DND-41 (cell line): ENCODE measurements around the gene TTC38.

Experiments
- EZH2 ChIP-seq: IDR thresholded peaks from 3 replicates; pipeline ENCODE4 v1.6.1; 2012; ENCODE audit warnings: borderline replicate concordance, low read depth, mild to moderate bottlenecking, moderate library complexity, low read length, inconsistent platforms; ENCODE audit not compliant: severe bottlenecking
- TF ChIP-seq, protein P1 (sequence below): IDR thresholded peaks from 2 replicates; pipeline ENCODE4 v1.5.1; 2012; ENCODE audit warnings: borderline replicate concordance, low read length, moderate library complexity, mild to moderate bottlenecking; ENCODE audit not compliant: poor library complexity, severe bottlenecking; ENCODE audit errors: extremely low read depth

DNA sequence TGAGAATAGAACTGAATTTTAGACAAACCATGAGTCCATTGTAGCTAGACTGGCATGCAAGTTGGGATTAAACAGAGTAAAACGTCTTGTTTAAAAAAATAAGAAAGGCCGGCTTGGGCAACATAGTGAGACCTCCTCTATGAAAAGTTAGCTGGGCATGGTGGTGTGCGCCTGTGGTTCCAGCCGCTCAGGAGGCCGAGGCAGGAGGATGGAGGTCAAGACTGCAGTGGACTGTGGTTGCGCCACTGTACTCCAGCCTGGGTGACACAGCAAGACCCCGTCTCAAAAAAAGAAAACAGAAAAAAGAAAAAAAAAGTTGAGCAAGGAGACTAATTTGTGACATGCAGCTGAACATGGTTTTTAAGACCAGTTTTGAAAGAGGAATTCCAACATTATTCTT lies 41.2 kb upstream of the TTC38 start:
- TF ChIP-seq, protein P1, sequence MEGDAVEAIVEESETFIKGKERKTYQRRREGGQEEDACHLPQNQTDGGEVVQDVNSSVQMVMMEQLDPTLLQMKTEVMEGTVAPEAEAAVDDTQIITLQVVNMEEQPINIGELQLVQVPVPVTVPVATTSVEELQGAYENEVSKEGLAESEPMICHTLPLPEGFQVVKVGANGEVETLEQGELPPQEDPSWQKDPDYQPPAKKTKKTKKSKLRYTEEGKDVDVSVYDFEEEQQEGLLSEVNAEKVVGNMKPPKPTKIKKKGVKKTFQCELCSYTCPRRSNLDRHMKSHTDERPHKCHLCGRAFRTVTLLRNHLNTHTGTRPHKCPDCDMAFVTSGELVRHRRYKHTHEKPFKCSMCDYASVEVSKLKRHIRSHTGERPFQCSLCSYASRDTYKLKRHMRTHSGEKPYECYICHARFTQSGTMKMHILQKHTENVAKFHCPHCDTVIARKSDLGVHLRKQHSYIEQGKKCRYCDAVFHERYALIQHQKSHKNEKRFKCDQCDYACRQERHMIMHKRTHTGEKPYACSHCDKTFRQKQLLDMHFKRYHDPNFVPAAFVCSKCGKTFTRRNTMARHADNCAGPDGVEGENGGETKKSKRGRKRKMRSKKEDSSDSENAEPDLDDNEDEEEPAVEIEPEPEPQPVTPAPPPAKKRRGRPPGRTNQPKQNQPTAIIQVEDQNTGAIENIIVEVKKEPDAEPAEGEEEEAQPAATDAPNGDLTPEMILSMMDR, result no peak
- no peak for TF ChIP-seq EZH2
